Dermis blood vessel endothelial cell (primary cell): Measurements from ENCODE around the gene SUN2. TPM values are rescaled to one million over a fixed set of nuclear protein-coding genes. Genes with fewer than 3 reads are reported as not detected.

Experiments
- DNase-seq: peaks from one replicate; pipeline ENCODE4 v3.0.0; 2010
- total RNA-seq: library from RNA; depleted of rRNA; stranded (reverse); fragments of >200 nt; gene quantifications from 2 replicates; pipeline ENCODE4 v1.2.3, GENCODE V29; 2014

Gene SUN2
- total RNA-seq, 1 donor from 2014 or later = 186 TPM

DNA sequence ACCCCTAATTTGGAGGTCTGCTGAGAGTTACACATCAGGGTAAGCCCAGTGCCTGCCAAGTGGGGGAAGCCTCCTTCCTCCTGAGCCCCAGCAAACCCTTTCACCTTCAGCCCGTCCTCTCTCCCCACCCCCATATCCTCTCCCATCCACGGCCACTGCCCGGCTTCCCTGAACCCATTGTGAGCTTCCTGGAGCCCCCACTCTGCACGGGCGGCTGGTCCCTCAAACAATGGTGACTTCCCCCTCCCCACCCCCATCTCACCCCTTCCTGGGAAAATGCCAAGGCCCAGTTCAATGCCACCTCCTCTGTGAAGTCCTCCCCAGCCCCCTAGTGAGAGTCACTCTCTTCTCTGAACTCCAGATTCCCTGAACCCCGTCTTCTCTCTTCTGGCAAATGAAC is 20.3 kb upstream of the SUN2 start:
- peak; percentile 23 for DNase-seq

DNA sequence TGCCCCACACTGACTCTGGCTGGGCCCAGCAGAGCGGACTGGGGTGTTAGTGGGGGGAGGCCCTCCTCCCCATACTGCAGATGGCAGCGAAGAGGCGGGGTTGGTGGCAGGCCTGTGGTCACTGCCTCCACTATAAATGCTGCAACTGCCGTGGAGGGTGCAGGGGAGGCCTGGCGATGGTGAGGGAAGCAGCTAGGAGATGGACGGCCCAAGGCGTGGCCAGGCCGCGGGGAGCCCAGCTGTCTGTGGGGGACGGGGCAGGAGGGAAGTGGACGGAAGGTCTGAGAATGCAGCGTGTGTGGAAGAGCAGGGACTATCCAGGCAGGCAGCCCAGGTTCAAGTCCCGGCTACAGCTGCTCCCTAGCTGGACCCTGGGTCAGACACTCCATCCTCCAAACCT is 19.9 kb upstream of the SUN2 start:
- no peak for DNase-seq

DNA sequence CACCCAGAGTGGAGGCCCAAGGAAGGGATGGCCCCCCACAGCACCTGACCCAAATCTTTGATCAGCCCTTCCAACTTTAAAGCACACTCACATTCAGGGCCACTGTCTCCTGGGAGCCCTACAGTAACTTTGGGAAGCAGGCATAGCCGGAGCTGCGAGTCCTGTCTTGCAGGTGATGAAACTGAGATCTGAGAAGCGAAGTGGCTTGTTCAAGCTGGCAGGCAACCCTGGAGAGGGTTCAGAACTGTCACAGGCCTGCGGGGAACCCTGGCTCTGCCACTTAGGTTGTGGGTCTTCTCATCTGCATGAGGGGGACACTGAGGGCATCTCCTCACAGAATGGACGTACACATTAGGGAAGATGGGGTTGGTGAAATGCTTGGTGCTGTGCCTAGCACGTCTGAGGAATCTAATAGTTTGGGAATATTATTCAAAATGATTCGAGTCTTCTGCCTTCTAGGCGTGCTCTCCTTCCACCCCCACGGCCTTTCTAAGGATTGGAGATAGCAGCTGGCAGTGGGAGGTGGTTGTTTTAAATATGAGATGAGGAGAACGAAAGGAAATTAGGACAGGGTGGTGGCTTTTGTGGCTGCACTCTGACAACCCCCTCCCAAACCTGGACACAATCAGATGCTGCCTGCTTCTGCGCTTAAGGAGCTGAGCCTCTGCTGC is 18.8 kb upstream of the SUN2 start:
- DNase-seq = no peak

DNA sequence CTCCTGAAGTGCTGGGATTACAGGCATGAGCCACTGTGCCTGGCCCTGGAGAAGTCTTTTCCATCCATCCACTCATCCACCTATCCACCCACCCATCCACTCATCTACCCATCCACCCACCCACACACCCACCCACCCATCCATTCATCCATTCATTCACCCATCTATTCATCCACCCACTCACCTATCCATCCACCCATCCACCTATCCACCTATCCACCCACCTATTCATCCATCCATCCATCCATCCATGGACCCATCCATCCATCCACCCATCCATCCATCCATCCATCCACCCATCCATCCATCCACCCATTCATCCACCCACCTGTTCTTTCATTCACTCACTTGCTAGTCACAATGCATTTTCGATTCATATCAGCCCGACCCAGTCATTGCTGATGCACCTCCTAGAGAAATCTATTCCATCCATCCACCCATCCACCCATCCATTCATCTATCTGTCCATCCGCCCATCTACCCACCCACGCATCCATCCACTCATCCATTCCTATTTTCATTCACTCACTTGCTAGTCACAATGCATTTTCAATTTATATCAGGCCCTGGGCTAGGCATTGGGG is 17.7 kb upstream of the SUN2 start:
- DNase-seq = no peak

DNA sequence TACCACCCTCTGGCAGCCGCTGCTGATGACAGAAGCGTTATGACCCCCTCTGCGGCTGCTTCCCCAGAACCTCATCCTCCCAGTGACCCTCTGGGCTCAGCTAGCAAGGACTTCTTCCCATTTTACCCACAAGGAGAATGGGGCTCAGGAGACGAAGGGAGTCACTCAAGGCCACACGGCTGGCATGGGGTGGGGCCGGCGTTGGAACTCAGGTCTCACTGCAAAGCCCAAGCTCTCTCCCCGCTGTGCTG is 16.8 kb upstream of the SUN2 start:
- no peak for DNase-seq

DNA sequence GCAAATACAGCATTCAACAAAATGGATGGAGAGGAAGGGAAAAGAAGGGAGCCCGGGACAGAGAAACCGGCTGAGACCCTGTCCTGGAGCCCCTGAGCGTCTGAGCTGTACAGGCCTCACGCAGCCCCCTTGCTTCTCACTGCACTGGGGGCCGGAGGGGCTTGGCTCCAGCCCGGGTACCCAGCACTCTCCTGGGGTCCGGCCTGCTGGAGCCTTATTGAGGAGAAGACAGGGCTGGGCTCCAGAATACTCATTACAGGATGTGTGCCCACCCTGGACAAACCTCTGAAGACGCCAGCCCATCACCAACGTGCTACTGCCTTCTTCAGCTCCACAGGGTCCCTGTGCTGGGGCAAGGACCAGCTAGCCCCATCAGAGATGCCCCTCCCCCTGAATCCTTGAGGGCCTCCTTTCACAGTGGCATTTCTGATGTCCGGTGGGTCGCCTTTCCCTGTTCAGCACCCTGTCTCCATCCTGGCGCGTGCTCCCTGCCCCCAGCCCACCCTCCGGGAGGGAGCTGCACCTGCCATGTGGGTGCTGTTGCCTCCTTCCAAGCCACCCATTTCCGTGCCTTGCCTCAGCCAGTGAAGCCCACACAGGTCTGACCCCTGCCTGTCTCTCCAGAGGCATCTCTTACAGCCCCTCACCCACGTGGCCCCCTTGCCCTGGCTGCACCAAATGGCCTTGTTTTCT is 14.6 kb upstream of the SUN2 start:
- no peak for DNase-seq

DNA sequence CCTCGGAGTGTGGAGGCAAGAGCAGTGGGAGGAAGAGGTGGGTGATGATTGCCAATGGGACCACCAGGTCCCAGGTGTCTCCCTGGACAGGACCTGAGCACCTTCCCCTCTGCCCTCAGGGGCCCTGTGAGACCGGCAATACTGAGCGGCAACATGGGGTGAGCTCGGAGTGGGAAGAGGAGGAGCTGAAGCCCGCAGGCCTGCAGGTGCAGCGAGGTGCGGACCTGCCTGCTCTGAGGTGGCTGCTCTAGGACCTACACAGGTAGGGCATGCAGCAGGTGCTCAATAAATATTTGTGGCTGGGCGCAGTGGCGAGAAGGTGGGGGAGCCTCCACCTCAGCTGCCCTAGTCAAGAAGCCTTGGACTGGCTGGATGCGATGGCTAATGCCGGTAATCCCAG is 12.2 kb upstream of the SUN2 start:
- no peak for DNase-seq

DNA sequence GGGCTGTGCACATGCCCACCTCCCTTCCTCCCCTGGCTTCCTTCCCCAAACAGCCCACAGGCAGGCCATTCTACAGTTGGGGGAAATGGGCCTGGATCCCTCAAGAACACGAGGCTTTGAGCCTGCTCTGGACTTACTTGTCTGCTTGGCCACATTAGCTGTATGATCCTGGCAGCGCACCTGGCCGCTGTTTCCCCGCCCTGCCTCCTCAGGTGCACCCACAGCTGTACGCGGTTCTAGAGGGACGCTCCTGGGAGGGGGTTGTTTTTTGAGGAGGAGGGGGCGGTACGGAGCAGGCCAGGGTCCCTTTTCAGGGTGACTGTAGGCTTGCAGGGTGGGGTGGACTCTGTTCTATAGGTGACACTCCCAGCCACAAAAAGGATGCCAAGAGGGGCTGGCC is 11.5 kb upstream of the SUN2 start:
- DNase-seq = no peak

DNA sequence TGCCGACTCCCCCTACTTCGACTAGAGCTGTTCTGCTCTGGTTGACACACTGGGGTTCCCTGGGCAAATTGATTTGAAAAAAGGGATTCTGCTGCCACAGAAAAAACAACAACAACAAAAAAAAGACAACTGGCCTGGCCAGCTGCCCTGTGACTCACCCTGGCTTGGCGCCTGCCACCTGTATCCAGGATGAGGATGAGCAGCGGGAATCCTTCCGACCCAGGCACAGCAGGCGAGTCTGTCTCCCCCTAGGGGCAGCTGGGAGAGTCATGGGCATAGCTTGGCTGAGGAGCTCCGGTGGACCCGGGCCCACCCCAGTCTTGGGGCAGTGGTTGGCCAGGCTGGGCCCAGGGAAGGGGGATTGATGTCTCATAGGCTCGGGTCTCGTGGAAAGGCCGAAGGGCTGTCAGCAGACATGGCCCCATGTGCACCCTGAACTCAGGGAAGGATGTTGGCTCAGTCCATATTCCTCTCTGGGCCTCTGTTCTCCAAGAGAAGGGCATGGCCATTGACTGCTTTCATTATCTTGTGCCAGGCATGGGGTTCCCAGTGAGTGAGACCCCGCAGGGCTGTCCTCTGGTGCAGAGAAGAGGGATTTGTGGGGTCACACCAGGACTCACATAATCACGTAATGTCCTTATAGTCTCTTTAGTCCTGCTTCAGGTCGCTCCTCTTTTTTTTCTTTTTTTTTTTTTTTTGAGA is 10.4 kb upstream of the SUN2 start:
- DNase-seq = peak; percentile 63

DNA sequence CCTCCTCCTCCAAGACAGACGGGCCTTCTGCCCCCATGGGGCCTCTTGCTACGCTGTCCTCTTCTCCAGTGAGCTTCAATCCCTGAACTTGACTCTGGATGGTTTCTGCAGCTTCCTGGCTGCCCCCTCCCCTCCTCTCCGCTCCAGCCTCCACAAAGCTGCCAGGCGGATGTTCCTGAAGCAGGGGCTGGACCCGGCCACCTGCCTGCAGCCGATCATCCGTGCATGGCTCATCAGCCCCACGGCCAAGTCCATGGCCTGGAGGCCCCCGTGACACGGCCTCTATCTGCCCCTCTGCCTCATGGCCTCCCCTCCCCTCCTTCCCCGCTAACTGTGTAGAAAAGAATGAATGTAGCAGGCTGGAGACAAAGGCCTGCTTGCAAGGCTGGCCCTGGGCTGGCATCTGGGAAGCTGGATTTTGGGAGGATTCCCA is 6.8 kb upstream of the SUN2 start:
- DNase-seq = no peak

DNA sequence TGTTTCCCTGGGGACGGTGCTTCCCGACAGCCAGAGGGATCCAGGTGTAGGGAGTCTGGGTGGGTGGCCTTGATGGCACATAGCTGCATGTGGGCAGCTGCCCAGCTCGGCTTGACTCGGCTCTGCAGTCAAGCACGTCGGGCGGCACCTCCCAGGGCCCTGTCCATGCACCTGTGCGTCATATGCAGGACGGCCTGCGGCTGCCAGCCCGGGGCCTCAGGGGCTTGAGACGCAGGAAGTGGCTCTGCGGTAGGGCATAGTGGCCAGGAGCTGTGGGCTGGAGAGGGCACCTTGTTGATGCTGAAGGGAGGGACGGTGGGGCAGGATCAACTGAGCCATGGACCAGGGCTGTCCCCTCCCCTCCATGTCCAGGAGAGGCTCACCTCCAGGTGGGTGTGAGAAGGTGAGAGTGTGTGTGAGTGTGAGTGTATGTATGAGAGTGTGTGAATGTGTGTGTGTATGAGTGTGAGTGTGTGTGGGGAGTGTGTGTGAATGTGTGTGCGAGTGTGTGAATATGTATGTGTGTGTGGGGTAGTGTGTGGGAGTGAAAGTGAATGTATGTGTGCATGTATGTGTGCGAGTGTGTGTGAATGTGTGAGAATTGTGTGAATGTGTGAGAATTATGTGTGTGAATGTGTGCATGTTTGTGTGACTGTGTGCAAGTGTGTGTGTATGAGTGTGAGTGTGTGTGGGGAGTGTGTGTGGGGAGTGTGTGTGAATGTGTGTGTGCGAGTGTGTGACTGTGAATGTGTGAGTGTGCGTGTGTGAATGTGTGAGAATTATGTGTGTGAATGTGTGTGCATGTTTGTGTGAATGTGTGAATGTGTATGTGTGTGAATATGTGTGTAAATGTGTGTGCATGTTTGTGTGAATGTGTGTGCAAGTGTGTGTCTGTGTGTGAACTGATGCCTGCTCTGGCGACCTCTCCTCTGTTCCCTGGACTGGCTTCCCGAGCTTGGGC is 5.7 kb upstream of the SUN2 start:
- DNase-seq = no peak

DNA sequence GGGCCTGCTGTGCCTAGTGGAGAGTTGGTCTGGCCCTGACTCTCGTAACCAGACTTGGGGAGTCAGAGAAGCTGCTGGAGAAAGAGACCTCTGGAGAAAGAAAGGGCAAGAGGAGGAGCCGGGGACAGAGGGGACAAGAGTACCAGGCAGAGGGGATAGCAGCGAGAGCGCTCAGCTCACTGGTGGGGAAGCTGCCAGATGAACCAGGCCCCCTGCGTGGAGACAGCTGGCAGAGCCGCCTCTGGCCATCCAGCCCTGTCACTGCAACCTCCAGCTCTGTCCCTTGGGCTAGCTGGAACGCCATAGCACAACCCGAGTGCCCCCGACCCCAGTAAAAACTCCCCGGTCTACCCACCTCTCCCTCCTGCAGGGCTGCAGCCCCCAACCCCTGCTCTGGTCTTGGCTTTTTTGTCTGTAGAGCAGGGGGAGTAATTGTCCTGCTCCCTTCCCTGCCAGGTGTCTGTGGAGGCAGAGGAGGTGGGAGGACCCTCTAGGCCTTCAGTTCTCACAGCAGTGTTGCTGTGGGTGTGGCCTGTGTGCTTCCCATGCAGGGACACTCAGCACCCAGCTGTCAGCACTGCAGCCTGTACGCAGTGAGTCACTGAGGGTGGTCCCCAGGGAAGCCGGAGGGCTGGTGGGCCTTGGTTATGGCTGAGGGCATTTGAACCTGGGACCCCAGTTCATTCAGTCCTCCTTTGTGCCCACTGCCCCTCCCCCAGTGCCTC is 4.8 kb upstream of the SUN2 start:
- no peak for DNase-seq

DNA sequence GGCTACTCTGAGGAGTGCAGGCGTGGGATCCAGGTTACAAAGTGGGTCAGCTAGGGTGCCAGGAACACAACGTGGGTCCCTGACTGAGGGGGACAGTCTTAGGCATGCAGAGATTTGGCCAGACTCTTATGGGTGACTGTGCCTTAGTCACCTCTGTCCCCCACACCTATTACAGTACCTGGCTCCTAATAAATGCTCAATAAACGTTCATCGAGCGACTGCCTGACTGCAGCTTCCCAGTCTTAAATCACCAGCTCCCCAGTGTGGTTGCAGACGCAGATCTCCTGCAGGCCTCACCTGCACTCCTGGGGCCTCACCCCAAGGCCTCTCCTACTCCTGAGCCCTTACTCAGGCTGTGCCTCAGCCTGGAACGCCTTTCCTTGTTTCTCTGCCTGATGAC is 3.2 kb upstream of the SUN2 start:
- DNase-seq = no peak

DNA sequence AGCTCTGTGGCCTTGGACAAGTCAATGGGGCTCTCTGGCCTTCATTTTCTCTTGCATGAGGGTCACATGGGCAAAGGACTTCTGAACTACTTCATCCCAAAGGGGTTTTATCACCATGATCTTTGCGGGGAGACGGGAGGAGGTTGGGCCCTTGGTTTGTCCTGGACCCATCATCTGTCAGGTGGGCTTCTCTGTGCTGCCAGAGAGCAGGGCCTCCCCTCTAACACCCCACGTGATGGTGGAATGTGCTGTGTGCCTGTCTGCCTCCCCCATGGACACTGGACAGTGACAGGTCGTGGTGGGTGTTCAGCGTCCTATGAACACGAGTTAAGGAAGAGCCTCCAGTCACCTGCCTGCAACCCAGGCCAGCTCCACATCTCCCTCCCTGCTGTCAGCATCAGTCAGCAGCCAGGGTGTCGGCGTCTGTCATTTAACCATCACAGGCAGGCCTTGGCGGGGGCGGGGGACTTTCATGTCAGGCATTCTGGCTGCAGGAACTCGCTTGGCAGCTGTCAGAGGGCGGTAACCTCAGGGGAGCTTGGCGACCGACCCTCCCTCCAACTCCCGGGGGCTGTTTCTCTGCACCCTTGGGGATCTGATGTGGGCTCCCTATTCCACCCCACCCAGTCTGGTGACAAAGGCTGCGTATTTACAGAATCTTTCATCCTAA is 2.6 kb upstream of the SUN2 start:
- no peak for DNase-seq

DNA sequence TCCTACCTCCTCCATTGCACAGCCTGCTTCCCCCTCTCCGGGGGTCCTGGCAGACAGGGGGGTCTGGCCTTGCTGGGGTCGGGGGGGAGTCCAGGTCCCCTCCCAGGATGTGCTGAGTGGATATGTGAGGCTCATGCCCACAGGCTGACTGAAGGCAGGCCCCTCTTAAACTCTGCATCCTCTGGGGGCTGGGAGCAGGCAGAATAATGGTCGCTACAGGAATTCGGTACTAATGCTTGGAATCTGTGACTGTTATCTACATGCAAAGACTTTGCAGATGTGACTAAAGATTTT is 1.6 kb upstream of the SUN2 start:
- no peak for DNase-seq

DNA sequence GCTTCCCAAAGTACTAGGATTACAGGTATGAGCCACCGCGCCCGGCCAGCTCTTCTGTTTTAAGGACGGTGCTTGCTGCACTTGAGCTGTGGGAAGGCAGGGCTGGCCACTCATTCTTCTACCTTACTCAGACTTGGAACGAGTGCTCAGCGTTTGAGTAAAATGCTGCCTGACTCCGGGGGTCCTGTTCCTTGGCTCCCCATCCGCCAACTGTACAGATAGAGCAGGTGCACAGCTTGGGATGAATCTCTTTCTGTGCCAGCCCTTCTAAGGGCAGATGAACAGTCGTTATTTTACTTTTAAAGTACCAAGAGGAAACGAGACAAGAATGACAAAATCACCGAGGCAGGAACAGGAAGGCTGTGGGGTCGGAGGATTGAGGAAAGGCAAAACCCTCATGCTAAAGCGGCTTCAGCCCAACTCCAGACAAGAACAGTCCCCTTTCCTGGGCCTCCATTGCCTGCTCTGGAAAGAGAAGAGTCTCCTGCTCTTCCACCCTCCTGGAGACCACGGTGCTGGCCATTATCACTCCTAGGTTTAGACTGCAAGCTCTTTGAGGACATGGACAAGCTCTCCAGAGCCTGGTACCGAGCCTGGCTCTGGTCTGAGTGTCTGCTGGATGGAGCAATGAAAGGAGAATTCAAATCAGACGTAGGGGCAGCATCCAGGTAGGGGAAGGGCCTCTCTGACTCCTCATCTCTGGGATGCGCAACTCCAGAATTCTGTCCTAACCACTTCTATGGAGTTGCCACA is 1.1 kb upstream of the SUN2 start:
- peak; percentile 21 for DNase-seq

DNA sequence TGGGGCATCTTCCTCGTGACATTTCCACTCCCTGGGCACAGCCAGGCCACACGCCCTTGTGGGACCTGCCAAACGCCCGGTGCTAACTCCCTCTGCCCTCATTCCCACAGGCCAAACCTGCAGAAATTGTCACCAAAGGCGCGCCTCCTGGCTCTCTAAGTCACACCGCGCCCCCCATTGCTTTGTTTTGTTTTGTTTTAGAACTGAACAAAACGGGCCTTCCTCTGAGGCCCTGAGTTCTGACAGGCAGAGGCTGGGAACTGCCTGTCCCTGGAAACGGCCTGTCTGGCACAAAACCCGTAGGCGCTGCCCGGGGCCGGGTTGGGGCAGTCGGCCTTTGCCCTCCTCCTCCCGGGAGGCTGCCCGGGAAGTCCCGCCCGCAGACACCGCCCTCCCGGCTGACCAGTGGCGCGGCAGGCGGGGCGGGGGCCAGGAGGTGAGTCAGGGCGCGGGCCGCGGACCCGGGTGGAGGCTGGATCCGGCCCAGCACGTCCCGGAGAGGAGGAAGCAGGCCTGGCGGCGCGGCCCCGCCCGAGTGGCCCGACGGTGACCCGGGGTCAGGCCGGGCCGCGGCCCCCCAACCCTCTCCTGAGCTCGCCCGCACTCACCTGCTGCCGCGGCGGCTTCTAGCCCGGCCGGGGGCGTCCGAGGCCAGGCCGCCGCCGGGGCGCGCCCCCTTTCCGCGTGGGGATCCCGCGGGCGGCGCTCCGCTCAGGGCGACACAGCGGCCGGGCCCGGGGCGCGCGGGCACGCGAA is 465 bp downstream of the SUN2 start:
- peak; percentile 79 for DNase-seq

DNA sequence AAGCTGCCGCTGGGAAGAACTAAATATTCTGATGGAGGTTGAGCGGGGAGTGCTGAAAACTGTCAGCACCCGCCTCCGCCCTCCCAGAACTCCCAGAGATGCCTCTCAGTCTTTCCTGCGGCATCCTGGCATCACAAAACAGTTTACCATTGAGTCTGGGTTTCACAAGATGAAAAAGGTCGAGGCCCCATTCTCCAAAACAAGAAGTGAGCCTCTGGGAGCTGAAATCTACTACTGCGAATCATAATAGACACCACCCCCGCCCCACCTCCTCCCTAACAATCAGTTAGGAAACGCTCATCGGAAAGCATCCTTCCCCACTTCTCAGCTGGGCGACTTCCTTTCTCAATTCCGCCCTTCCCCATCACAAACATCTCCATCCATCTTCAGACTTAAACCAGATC is 1.0 kb downstream of the SUN2 start:
- DNase-seq = peak; percentile 27

DNA sequence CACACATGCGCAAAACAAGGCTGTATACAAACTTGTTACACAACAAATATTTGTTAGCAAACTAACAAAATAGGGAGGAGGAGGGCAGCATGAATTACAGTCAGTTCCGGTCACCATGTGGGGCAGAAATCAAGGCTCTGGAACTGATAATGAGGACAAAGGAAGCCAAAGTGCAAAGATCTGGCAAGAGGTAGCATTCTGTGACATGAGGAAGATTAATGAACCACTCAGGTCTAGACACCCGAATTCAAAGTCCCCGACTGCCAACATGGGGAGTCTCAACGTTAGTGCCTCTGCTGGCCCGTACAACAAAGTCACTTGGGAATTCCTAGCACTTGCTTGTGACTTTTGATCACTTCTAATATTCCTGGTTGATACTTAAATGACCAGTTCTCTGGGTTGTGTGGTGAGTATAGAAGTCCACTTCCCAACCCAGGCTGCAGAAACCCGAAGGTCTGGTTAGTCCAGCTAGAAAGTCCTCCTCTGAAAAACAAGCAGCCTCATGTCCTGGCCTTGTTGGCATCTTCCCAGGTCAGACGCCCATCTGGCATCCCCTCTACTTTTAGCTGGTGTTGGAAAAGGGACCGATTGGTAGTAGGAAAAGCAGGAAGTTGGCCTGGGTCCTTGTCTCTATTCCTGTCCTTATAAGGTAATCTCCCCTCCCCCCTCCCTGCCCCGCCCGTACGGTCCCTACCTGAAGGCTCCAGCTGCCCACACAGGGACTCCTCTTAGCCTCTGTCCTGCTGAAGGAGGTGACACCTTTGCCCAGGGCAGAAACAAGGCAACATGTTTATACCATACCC is 1.6 kb downstream of the SUN2 start:
- DNase-seq = peak; percentile 66
